ENCODE results near the gene HPF1.

- no peak for TF ChIP-seq TAF1 (IDR thresholded peaks at IDR 0.05; ENCODE audit: borderline replicate concordance, low read depth, low read length)
- TF ChIP-seq POLR2A (IDR thresholded peaks at IDR 0.05; ENCODE audit: low read depth, low read length) = no peak
Measured at GRCh38 chr4:169727616-169728015, 30.1 kb downstream of the HPF1 start.
